Subcutaneous adipose tissue (tissue), 4 donors: ENCODE measurements around the gene GRID1. TPM values are rescaled to one million over a fixed set of nuclear protein-coding genes. Genes with fewer than 3 reads are reported as not detected.

Experiments
- total RNA-seq, 4 donors: library from RNA; depleted of rRNA; stranded (reverse); fragments of >200 nt; gene quantifications; one replicate each; pipeline ENCODE4 v1.1.0, GENCODE V29; 2016
- TF ChIP-seq, protein P1 (sequence below): fragments of 450-650 bp; IDR thresholded peaks from one replicate; pipeline ENCODE4 v1.5.1; 2016; ENCODE audit warnings: low read depth, mild to moderate bottlenecking, control low read depth, antibody characterized with exemption, moderate library complexity

Gene GRID1
- total RNA-seq, 4 donors from 2014 or later: 0.49 to 2.0 (median 1.1) TPM

DNA sequence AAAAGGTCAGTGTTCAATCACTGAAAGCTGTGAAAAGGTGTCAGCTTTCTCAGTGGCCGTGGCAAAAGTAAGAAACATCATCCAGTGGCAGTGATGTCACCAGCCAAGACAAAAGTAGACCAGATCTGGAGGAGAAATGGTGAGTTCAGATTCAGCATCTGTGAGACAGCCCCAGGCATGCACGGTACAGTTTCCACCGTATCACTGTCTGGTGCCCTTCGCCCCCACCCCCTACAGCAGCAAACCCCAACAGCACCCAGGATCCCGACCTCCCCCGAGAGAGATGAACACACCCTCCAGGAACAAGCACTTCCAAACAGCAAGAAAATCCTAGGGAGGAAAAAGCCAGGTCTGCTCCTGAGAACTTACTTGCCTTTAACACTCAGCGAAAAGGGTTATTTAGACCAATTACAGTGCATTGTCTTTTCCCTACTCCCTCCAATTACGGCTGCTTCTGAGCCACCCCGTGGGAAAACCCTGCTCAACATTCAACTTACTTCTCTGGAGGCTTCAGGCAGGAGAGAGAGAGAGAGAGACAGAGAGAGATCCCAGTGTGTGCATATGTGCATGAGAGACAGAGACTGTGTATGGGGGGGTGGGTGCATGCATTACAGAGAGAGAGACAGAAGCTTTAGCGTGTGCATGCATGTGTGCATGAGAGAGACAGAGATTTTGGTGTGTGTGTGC lies 189.6 kb downstream of the GRID1 start:
- TF ChIP-seq, protein P1, sequence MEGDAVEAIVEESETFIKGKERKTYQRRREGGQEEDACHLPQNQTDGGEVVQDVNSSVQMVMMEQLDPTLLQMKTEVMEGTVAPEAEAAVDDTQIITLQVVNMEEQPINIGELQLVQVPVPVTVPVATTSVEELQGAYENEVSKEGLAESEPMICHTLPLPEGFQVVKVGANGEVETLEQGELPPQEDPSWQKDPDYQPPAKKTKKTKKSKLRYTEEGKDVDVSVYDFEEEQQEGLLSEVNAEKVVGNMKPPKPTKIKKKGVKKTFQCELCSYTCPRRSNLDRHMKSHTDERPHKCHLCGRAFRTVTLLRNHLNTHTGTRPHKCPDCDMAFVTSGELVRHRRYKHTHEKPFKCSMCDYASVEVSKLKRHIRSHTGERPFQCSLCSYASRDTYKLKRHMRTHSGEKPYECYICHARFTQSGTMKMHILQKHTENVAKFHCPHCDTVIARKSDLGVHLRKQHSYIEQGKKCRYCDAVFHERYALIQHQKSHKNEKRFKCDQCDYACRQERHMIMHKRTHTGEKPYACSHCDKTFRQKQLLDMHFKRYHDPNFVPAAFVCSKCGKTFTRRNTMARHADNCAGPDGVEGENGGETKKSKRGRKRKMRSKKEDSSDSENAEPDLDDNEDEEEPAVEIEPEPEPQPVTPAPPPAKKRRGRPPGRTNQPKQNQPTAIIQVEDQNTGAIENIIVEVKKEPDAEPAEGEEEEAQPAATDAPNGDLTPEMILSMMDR: no peak

DNA sequence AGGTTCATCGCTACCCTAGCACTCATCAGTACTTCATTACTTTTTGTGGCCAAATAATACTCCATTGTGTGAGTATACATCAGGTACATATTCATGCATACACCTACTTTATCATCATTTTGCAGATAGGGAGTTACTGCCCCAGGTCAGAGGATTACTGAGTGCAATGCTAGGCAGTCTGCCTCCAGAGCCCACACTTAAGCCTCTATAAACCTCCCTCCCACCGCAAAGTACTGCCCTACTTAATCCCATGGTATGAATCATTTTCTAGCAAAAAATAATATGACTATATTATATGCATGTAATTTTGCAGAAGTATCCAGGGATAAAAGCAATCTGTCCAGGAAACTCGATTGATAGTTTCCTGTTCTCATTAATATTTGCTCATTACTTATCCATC lies 194.3 kb downstream of the GRID1 start:
- TF ChIP-seq, protein P1: no peak

DNA sequence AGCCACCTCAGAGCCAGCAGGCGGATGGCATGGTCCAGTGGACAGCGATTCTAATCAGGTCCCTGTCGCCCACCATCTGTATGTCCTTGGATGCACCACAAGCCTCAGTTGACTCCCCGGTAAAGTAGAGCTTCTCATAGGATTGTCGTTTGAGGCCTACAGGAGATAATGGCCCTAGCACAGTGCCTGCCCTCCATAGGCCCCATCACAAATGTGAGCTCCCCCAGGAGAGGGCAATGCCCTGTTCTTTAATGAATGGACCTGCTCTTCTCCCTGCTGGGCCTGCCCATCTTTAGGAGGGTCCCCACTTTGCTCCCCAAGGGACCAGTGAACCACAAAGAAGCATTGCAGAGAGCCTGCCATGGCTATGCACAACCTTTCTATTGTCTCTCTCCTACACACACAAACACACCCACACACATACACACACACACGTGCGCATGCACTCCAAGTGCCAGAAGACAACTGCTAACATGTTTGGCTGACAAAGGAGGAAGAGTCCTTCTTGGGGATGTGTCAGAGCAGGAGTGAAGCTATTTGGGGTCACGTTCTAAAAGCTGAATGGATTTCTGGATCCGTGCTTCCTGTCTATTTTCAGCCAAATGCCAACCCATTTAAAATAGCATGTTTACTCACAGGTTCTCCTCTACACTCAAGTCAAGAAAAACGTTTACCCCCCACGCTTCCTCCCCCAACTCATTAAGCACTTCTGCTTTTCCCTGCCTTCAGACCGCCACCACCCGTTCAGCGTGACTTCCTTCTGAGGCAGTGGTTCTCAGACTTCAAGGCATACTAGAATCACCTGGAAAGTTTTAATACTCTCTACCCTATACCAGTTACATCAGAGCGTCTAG lies 196.1 kb downstream of the GRID1 start:
- TF ChIP-seq, protein P1: no peak

DNA sequence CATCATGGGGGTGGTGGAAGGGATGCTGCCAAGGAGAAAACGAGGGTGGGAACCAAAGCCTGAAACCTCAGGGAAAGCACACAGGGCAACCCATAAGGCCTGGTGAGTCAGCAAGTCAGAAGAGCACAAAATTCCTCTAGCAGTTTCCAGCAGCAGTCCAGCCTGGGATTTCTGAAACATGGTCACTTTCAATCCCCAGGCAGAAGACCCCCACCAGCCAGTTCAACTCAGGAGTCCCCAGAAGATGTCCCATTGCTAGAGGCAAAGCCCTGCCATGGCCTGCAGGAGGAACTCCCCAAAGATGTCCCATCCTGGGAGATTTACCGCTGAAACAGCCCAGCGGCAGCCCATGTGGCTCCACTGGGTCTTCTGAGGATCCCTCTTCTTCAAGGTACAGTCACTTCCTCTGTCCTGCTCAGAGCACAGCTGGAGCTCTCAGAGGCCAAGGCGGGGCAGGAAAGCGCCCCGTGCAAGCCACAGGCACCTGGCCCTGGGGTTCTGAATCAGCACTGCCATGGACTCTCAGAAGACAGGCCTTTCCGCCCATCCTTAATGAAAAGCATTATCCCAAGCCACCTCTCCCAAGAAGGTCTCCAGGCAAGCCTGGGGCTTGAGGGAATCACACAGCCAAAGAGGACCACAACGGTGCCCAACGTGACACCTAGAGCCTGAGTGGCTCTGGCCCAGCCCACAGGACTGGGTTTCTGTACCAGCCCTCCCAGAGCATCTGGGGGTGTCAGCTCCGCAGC lies 196.9 kb downstream of the GRID1 start:
- TF ChIP-seq, protein P1: no peak

DNA sequence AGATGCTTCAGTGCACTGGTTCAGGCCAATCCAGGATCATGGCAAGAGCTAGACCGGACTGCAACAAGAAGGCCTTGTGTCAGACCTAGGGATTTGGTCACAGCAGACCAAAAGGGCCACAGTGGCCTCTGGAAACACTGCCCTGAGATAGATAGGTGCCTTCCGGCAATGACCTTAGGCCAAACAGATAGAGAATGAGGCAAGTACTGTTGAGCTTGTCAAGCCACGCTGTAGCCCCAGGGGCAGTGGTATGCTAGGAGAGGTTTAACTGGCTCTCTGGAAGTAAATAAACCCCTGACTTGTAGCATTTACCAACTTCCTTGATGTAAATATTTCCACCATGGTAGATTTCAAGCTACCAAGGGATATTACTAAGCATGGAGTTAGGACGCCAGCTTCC lies 197.5 kb downstream of the GRID1 start:
- TF ChIP-seq, protein P1: no peak

DNA sequence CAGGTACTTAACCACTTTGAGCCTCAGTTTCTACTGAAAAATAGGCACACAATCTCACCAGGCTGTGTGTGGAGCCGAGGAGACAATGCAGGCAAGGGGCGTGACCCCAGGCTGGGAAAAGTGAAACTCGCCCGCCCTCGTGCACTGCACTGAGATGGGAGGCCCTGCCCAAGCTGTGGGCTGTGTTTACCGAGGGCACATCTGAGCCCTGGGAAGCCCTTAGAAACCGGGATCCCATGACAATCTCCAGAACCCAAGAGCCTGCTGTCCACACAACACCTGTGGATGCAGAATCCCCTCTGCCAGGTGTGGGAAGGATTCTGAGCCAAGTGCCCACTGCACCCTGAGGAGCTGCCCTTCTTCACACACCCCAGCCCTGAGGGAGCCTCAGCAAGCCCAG lies 198.3 kb downstream of the GRID1 start:
- TF ChIP-seq, protein P1: no peak

DNA sequence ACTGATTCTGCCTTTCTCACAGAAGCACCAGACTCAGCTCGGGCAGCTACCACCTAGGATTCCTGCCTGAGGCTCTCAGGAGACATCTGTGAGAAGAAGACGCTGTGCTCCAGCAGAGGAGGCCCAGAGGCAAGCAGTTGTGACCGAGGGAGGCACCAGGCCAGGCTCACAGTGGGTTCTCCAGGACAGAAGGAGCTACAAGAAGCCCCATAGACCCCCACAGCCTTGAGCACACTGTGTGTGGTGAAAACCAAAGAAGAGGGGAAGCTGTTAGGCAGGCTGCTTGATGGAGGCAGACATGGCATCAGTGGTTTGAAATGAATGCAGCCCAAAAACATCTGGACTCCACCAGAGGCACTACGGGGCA lies 198.8 kb downstream of the GRID1 start:
- TF ChIP-seq, protein P1: no peak
